H9 (cell line): ENCODE data around the gene CTIF. TPM values are rescaled to one million over a fixed set of nuclear protein-coding genes. Genes with fewer than 3 reads are reported as not detected.

ENCODE experiments used
- DNase-seq: peaks from one replicate; pipeline ENCODE4 v3.0.0-alpha.2; 2017
- H2AFZ ChIP-seq: one replicate; pipeline ENCODE4 v1.6.1; 2013; ENCODE audit warnings: mild to moderate bottlenecking, low read length, control low read depth, moderate library complexity
- H2AK5ac ChIP-seq: 2 replicates; pipeline ENCODE4 v1.6.1; 2013; ENCODE audit warnings: low read length, control low read depth, mixed read lengths; ENCODE audit not compliant: insufficient read length
- H2BK120ac ChIP-seq: one replicate; pipeline ENCODE4 v1.6.1; 2013; ENCODE audit warnings: low read depth, mild to moderate bottlenecking, low read length, control low read depth, inconsistent platforms; ENCODE audit not compliant: poor library complexity, severe bottlenecking
- H2BK12ac ChIP-seq: 2 replicates; pipeline ENCODE4 v1.6.1; 2013; ENCODE audit warnings: low read length, control low read depth, mixed read lengths, low read depth; ENCODE audit not compliant: insufficient read length
- H2BK15ac ChIP-seq: 2 replicates; pipeline ENCODE4 v1.6.1; 2013; ENCODE audit warnings: low read depth, low read length, control low read depth
- H2BK20ac ChIP-seq: one replicate; pipeline ENCODE4 v1.6.1; 2013; ENCODE audit warnings: low read depth, mild to moderate bottlenecking, low read length, control low read depth, inconsistent platforms; ENCODE audit not compliant: poor library complexity, severe bottlenecking
- H2BK5ac ChIP-seq: 2 replicates; pipeline ENCODE4 v1.6.1; 2013; ENCODE audit warnings: low read length, control low read depth, mixed read lengths; ENCODE audit not compliant: insufficient read length
- H3K14ac ChIP-seq: 2 replicates; pipeline ENCODE4 v1.6.1; 2013; ENCODE audit warnings: low read length, control low read depth; ENCODE audit not compliant: insufficient read depth
- H3K18ac ChIP-seq: 2 replicates; pipeline ENCODE4 v1.6.1; 2013; ENCODE audit warnings: low read depth, mild to moderate bottlenecking, mixed read lengths, low read length, control low read depth; ENCODE audit not compliant: insufficient read length
- H3K23ac ChIP-seq: 2 replicates; pipeline ENCODE4 v1.6.1; 2013; ENCODE audit warnings: low read length, control low read depth, mixed read lengths, low read depth; ENCODE audit not compliant: insufficient read length
- H3K23me2 ChIP-seq: 2 replicates; pipeline ENCODE4 v1.6.1; 2013; ENCODE audit warnings: low read depth, mild to moderate bottlenecking, mixed read lengths, low read length, control low read depth; ENCODE audit not compliant: insufficient read length, poor library complexity, severe bottlenecking
- H3K27ac ChIP-seq: 2 replicates; pipeline ENCODE4 v1.5.1; 2013; ENCODE audit warnings: low read length, control low read depth, mixed read lengths, low read depth; ENCODE audit not compliant: insufficient read length
- H3K27me3 ChIP-seq: 2 replicates; pipeline ENCODE4 v1.6.1; 2013; ENCODE audit warnings: low read length, control low read depth, inconsistent platforms; ENCODE audit not compliant: insufficient read depth
- H3K4ac ChIP-seq: 2 replicates; pipeline ENCODE4 v1.6.1; 2013; ENCODE audit warnings: low read depth, mild to moderate bottlenecking, control low read depth, inconsistent platforms, low read length, moderate library complexity
- H3K4me1 ChIP-seq: 2 replicates; pipeline ENCODE4 v1.6.1; 2013; ENCODE audit warnings: low read length, control low read depth, inconsistent platforms; ENCODE audit not compliant: insufficient read depth
- H3K4me2 ChIP-seq: 2 replicates; pipeline ENCODE4 v1.6.1; 2013; ENCODE audit warnings: low read length, control low read depth, mixed read lengths; ENCODE audit not compliant: insufficient read length, insufficient read depth
- H3K56ac ChIP-seq: 2 replicates; pipeline ENCODE4 v1.6.1; 2013; ENCODE audit warnings: low read depth, mild to moderate bottlenecking, mixed read lengths, low read length, control low read depth; ENCODE audit not compliant: insufficient read length
- H3K79me1 ChIP-seq: 2 replicates; pipeline ENCODE4 v1.6.1; 2013; ENCODE audit warnings: low read depth, mild to moderate bottlenecking, moderate library complexity, low read length, control low read depth, inconsistent platforms; ENCODE audit not compliant: insufficient read depth, poor library complexity, severe bottlenecking
- H3K79me2 ChIP-seq: 2 replicates; pipeline ENCODE4 v1.6.1; 2013; ENCODE audit warnings: low read length, control low read depth, inconsistent platforms; ENCODE audit not compliant: insufficient read depth
- H3K9ac ChIP-seq: 2 replicates; pipeline ENCODE4 v1.6.1; 2013; ENCODE audit warnings: low read length, control low read depth, mixed read lengths; ENCODE audit not compliant: insufficient read length; ENCODE audit errors: extremely low read depth
- H3K9me3 ChIP-seq: one replicate; pipeline ENCODE4 v1.6.1; 2013; ENCODE audit warnings: low read depth, low read length, inconsistent platforms; ENCODE audit not compliant: control insufficient read depth
- H3T11ph ChIP-seq: one replicate; pipeline ENCODE4 v1.6.1; 2013; ENCODE audit warnings: mild to moderate bottlenecking, low read length, control low read depth, inconsistent platforms
- H4K20me1 ChIP-seq: one replicate; pipeline ENCODE4 v1.6.1; 2013; ENCODE audit not compliant: control insufficient read depth, insufficient read length, insufficient read depth
- H4K5ac ChIP-seq: 2 replicates; pipeline ENCODE4 v1.6.1; 2013; ENCODE audit warnings: low read depth, mild to moderate bottlenecking, mixed read lengths, low read length, control low read depth; ENCODE audit not compliant: insufficient read length
- H4K8ac ChIP-seq: replicated peaks from 2 replicates; pipeline ENCODE4 v1.6.1; 2013; ENCODE audit warnings: low read length, control low read depth, mixed read lengths, low read depth; ENCODE audit not compliant: insufficient read length
- H4K91ac ChIP-seq: 2 replicates; pipeline ENCODE4 v1.6.1; 2013; ENCODE audit warnings: low read depth, mild to moderate bottlenecking, moderate library complexity, mixed read lengths, low read length, control low read depth; ENCODE audit not compliant: insufficient read length
- H3K27ac Mint-ChIP-seq, 3 experiments: 2 replicates in 2 of 3; 3 replicates in 1 of 3; pipeline ENCODE4 v1.8.0; 2020 to 2021; ENCODE audit warnings: mixed read lengths in 3 of 3, mild to moderate bottlenecking in 1 of 3, moderate library complexity in 1 of 3
- H3K27me3 Mint-ChIP-seq: 2 replicates; pipeline ENCODE4 v1.8.0; 2021; ENCODE audit warnings: low read depth, mild to moderate bottlenecking, moderate library complexity, mixed read lengths
- H3K36me3 Mint-ChIP-seq, 3 experiments: 2 replicates in 2 of 3; 3 replicates in 1 of 3; pipeline ENCODE4 v1.8.0; 2020 to 2021; ENCODE audit warnings: low read depth in 3 of 3, mixed read lengths in 3 of 3; ENCODE audit not compliant: insufficient read depth in 1 of 3
- H3K4me1 Mint-ChIP-seq, 2 experiments: 2 replicates each; pipeline ENCODE4 v1.8.0; 2020; ENCODE audit warnings: mixed read lengths in 2 of 2
- H3K4me3 Mint-ChIP-seq, 2 experiments: 2 replicates in 1 of 2; 3 replicates in 1 of 2; pipeline ENCODE4 v1.8.0; 2020 to 2021; ENCODE audit warnings: mild to moderate bottlenecking in 2 of 2, mixed read lengths in 2 of 2, moderate library complexity in 1 of 2
- H3K9me3 Mint-ChIP-seq, 2 experiments: 2 replicates in 1 of 2; 3 replicates in 1 of 2; pipeline ENCODE4 v1.8.0; 2020; ENCODE audit warnings: mild to moderate bottlenecking in 2 of 2, mixed read lengths in 2 of 2, moderate library complexity in 1 of 2
- CTCF ChIP-seq: fragments of 200-600 bp; sonication (generic); conservative IDR thresholded peaks from 3 replicates; pipeline ENCODE4 v1.8.0; 2021; ENCODE audit warnings: antibody characterized with exemption, mild to moderate bottlenecking
- WGBS: extraction: QIAGEN DNeasy Blood & Tissue Kit; methylation state at CpG from one replicate; pipeline ENCODE4 v1.1.7; 2013; ENCODE audit warnings: missing lambda C conversion rate, low lambda C conversion rate, mixed read lengths; ENCODE audit not compliant: insufficient read length; ENCODE audit errors: extremely low coverage; 5-methylcytosine and 5-hydroxymethylcytosine counted together
- total RNA-seq: library from RNA; stranded (reverse); gene quantifications from 2 replicates; pipeline ENCODE4 v1.2.1, GENCODE V29; 2021

CTIF gene
- total RNA-seq, 1 experiment from 2014 or later, result 15.8 TPM

- Histone ChIP-seq H3K4me2 (no peak overlapping the region), H2BK120ac (no peak overlapping the region), H3K27me3 (no peaks in the 10 kb centered on the region), H3K18ac (no peak overlapping the region), H3K79me1 (no peaks in the 10 kb centered on the region), H2BK12ac (no peak overlapping the region), H3K23ac (no peak overlapping the region), H3K27ac (no peak overlapping the region), H4K91ac (no peak overlapping the region), H2BK15ac (no peak overlapping the region), H2BK5ac (no peak overlapping the region), H3K4ac (no peak overlapping the region), H2AFZ (no peak overlapping the region), H4K20me1 (no peaks in the 10 kb centered on the region), H4K5ac (no peak overlapping the region), H3K9me3 (no peaks in the 10 kb centered on the region), H2AK5ac (no peak overlapping the region), H3K14ac (no peak overlapping the region), H3K79me2 (no peaks in the 10 kb centered on the region), H3K23me2 (no peaks in the 10 kb centered on the region), H3T11ph (no peak overlapping the region), H3K9ac (no peak overlapping the region), H3K56ac (no peak overlapping the region), H3K4me1 (no peaks in the 10 kb centered on the region), H2BK20ac (no peak overlapping the region), H4K8ac (no peak overlapping the region)
- no peak for TF ChIP-seq CTCF
- H3K9me3 Mint-ChIP-seq, result peaks cover under 1 to 4% of the 10 kb centered on the region in 2 experiments; a peak in 2 of 5 replicates
- peaks cover 0 to 8% (median 4%) of the 10 kb centered on the region in 3 experiments; a peak in 5 of 7 replicates for H3K36me3 Mint-ChIP-seq
- H3K27me3 Mint-ChIP-seq, result no peaks in the 10 kb centered on the region
- no peak overlapping the region for H3K4me3 Mint-ChIP-seq
- no CpG with 5 or more reads among the region's 18 CpGs for WGBS
- peak; percentile 17 for DNase-seq
- H3K27ac Mint-ChIP-seq, result peak overlapping the region in 2 of 3 experiments; percentile 13 to 48; a peak in 2 of 7 replicates
- no peaks in the 10 kb centered on the region for H3K4me1 Mint-ChIP-seq
Observed at GRCh38 chr18:48818329-48819254, 279.8 kb downstream of the CTIF start.
